Liver (tissue), 9 donors: Measurements from ENCODE around the gene RPP25L. TPM values are rescaled to one million over a fixed set of nuclear protein-coding genes. Genes with fewer than 3 reads are reported as not detected.

Experiments
- DNase-seq: peaks from one replicate; pipeline ENCODE4 v3.0.0-alpha.2; 2017; ENCODE audit warnings: low spot score
- H3K27ac ChIP-seq, 2 donors: one replicate each; pipeline ENCODE4 v1.7.0; 2013; ENCODE audit warnings: inconsistent platforms in 2 of 2, low read length in 2 of 2, control low read depth in 1 of 2, low read depth in 1 of 2, mild to moderate bottlenecking in 1 of 2
- H3K27me3 ChIP-seq, 4 donors: one replicate each; pipeline versions ENCODE4 v1.6.1 to v1.7.0; 2013; ENCODE audit warnings: low read length in 3 of 4, inconsistent platforms in 1 of 4, mild to moderate bottlenecking in 1 of 4, moderate library complexity in 1 of 4; ENCODE audit not compliant: control insufficient read depth in 4 of 4, insufficient read depth in 4 of 4
- H3K36me3 ChIP-seq, 4 donors: one replicate each; pipeline versions ENCODE4 v1.6.1 to v1.7.0; 2013; ENCODE audit warnings: low read length in 3 of 4, mild to moderate bottlenecking in 3 of 4, low read depth in 1 of 4, moderate library complexity in 1 of 4; ENCODE audit not compliant: control insufficient read depth in 4 of 4, insufficient read depth in 3 of 4
- H3K4me1 ChIP-seq, 4 donors: one replicate each; pipeline versions ENCODE4 v1.6.1 to v1.7.0; 2013; ENCODE audit warnings: low read length in 3 of 4, mild to moderate bottlenecking in 3 of 4, moderate library complexity in 1 of 4; ENCODE audit not compliant: control insufficient read depth in 4 of 4, insufficient read depth in 4 of 4
- H3K4me3 ChIP-seq, 3 donors: one replicate each; pipeline versions ENCODE4 v1.6.1 to v1.7.0; 2013; ENCODE audit warnings: low read length in 3 of 3, control low read depth in 1 of 3, low read depth in 1 of 3, mild to moderate bottlenecking in 1 of 3
- H3K9ac ChIP-seq, 2 donors: one replicate each; pipeline ENCODE4 v1.7.0; 2013; ENCODE audit warnings: low read length in 2 of 2, mild to moderate bottlenecking in 2 of 2, moderate library complexity in 2 of 2, control low read depth in 1 of 2, low read depth in 1 of 2
- H3K9me3 ChIP-seq, 4 donors: one replicate each; pipeline versions ENCODE4 v1.6.1 to v1.7.0; 2013; ENCODE audit warnings: low read length in 3 of 4; ENCODE audit not compliant: control insufficient read depth in 4 of 4
- ATF3 ChIP-seq: IDR thresholded peaks from 2 replicates; pipeline ENCODE4 v1.6.1; 2016; ENCODE audit warnings: antibody characterized with exemption
- EGR1 ChIP-seq, 2 donors: IDR thresholded peaks; 2 replicates each; pipeline ENCODE4 v1.6.1; 2016 to 2018; ENCODE audit warnings: antibody characterized with exemption in 2 of 2, low read depth in 2 of 2
- FOXA1 ChIP-seq: IDR thresholded peaks from 2 replicates; pipeline ENCODE4 v1.6.1; 2016; ENCODE audit warnings: antibody characterized with exemption
- FOXA2 ChIP-seq: IDR thresholded peaks from 2 replicates; pipeline ENCODE4 v1.6.1; 2016; ENCODE audit warnings: antibody characterized with exemption
- GABPA ChIP-seq, 2 donors: IDR thresholded peaks in 1 of 2; conservative IDR thresholded peaks in 1 of 2; 2 replicates each; pipeline ENCODE4 v1.6.1; 2016; ENCODE audit warnings: antibody characterized with exemption in 2 of 2, mild to moderate bottlenecking in 1 of 2, moderate library complexity in 1 of 2
- HNF4A ChIP-seq, 2 donors: conservative IDR thresholded peaks; 2 replicates each; pipeline ENCODE4 v1.6.1; 2016; ENCODE audit warnings: antibody characterized with exemption in 2 of 2, mild to moderate bottlenecking in 2 of 2
- HNF4G ChIP-seq: IDR thresholded peaks from 2 replicates; pipeline ENCODE4 v1.6.1; 2016; ENCODE audit warnings: antibody characterized with exemption
- JUND ChIP-seq, 2 donors: IDR thresholded peaks; 2 replicates each; pipeline ENCODE4 v1.6.1; 2016; ENCODE audit warnings: antibody characterized with exemption in 2 of 2
- NR2F2 ChIP-seq: IDR thresholded peaks from 2 replicates; pipeline ENCODE4 v1.6.1; 2016; ENCODE audit warnings: antibody characterized with exemption
- RAD21 ChIP-seq, 2 donors: IDR thresholded peaks; 2 replicates each; pipeline ENCODE4 v1.6.1; 2016; ENCODE audit warnings: antibody characterized with exemption in 2 of 2, mild to moderate bottlenecking in 2 of 2
- REST ChIP-seq: IDR thresholded peaks from 2 replicates; pipeline ENCODE4 v1.6.1; 2016; ENCODE audit warnings: antibody characterized with exemption, mild to moderate bottlenecking
- RXRA ChIP-seq, 2 donors: IDR thresholded peaks; 2 replicates each; pipeline ENCODE4 v1.6.1; 2017 to 2018; ENCODE audit warnings: antibody characterized with exemption in 2 of 2, mild to moderate bottlenecking in 1 of 2
- SP1 ChIP-seq: IDR thresholded peaks from 2 replicates; pipeline ENCODE4 v1.6.1; 2018; ENCODE audit warnings: antibody characterized with exemption, mild to moderate bottlenecking
- TAF1 ChIP-seq: conservative IDR thresholded peaks from 2 replicates; pipeline ENCODE4 v1.6.1; 2016; ENCODE audit warnings: antibody characterized with exemption, mild to moderate bottlenecking
- YY1 ChIP-seq: IDR thresholded peaks from 2 replicates; pipeline ENCODE4 v1.6.1; 2016; ENCODE audit warnings: antibody characterized with exemption, mild to moderate bottlenecking
- WGBS: extraction: QIAGEN DNeasy Blood & Tissue Kit; methylation state at CpG from one replicate; pipeline ENCODE4 v1.1.7; 2013; 5-methylcytosine and 5-hydroxymethylcytosine counted together
- polyA plus RNA-seq, 2 donors: library from polyadenylated mRNA; stranded (reverse) in 1 of 2; unstranded in 1 of 2; fragments of 200-250 nt in 1 of 2; fragments of >200 nt in 1 of 2; fragmentation: Nextera tagmentation in 1 of 2; extraction: Ambion mirVana in 1 of 2; gene quantifications; one replicate each; pipeline versions ENCODE4 v1.2.1 to v1.2.3, GENCODE V29; 2013 to 2015
- total RNA-seq, 2 donors: library from RNA; depleted of rRNA; stranded (reverse); fragments of >200 nt; gene quantifications; one replicate each; pipeline ENCODE4 v1.2.3, GENCODE V29; 2014
- TF ChIP-seq, protein P1 (sequence below): IDR thresholded peaks from 2 replicates; pipeline ENCODE4 v1.6.1; 2016; ENCODE audit warnings: antibody characterized with exemption
- TF ChIP-seq, protein P2 (sequence below): fragments of 150-350 bp; IDR thresholded peaks from 2 replicates; pipeline ENCODE4 v1.5.1; 2017; ENCODE audit warnings: improper control_type of control experiment, low read depth, low read length; ENCODE audit not compliant: missing input control
- donor health status: healthy.
- donor health status: healthy.
- donor health status: healthy.
- donor health status: healthy.
- donor health status: healthy.

Gene RPP25L
- total and polyA plus RNA-seq, 4 donors = 18.6 to 33.4 (median 24.2) TPM

DNA sequence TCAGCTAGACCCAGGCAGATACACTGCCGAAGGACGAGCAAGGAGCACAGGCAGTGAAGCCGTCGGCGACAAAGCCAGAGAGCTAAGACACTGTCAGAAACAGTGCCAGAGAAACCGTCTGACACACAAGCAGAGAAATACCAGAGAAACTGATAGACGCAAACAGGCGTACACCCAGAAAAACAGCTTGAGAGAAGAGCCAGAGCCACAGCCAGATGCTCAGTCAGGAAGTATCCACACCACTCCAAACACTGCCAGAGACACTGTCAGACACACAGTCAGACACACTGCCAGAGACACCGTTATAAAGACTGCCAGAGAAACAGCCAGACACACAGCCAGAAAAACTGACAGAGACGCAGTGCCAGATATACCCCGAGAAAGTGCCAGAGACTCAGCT lies 41.5 kb downstream of the RPP25L start:
- no peak overlapping the region for H3K27ac ChIP-seq
- TF ChIP-seq HNF4A (conservative IDR thresholded peaks at IDR 0.05) (no peak), NR2F2 (peak; percentile 18), ATF3 (no peak)
- no peaks in the 10 kb centered on the region for H3K27me3 ChIP-seq
- peaks cover 3 to 16% (median 13%) of the 10 kb centered on the region in 4 donors for H3K4me1 ChIP-seq
- H3K4me3 ChIP-seq = no peak overlapping the region
- no peaks in the 10 kb centered on the region for H3K9me3 ChIP-seq
- DNase-seq = no peak
- 81% methylated on average over 11 of the region's 11 CpGs for WGBS
- no peak overlapping the region for H3K9ac ChIP-seq
- no peaks in the 10 kb centered on the region for H3K36me3 ChIP-seq

- 90% methylated on average over 12 of the region's 12 CpGs for WGBS
- no peak overlapping the region for H3K9ac ChIP-seq
- peaks cover 0 to 4% (median 0%) of the 10 kb centered on the region in 4 donors for H3K36me3 ChIP-seq
- no peak overlapping the region for H3K27ac ChIP-seq
- H3K27me3 ChIP-seq = no peaks in the 10 kb centered on the region
- no peak for TF ChIP-seq REST
- TF ChIP-seq FOXA1 = no peak
- no peak for TF ChIP-seq EGR1 (IDR thresholded peaks at IDR 0.05; ENCODE audit: low read depth in 2 of 2)
- TF ChIP-seq SP1 = no peak
- no peak for TF ChIP-seq TAF1
- no peak for TF ChIP-seq RAD21 (IDR thresholded peaks at IDR 0.05)
- TF ChIP-seq RXRA (IDR thresholded peaks at IDR 0.05) = no peak
- TF ChIP-seq JUND (IDR thresholded peaks at IDR 0.05) = no peak
- H3K9me3 ChIP-seq = no peaks in the 10 kb centered on the region
- DNase-seq = no peak
- peaks cover 3 to 16% (median 13%) of the 10 kb centered on the region in 4 donors for H3K4me1 ChIP-seq
- no peak overlapping the region for H3K4me3 ChIP-seq
These were observed 43.1 kb downstream of the RPP25L start for GRCh38 chr9:34568774-34569173.

DNA sequence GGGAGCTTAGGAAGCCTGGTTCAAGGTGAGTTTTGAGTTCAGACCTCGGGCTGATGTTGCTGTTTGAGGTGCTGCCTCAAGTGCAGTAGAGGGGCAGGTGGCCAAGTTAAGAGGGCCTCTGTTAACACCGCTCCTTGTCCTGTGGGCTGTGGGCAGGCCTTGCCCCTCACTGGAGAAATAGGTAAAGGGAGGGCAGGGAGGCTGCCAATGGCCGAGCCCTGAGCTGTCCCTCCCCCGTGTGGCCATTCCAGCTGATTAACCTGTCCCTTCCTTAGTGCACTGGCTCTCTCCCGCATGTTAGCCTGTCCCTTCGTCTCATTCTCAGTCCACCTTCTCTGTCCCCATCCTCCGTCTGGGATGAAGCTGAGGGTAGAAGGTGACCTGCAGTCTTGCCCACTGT lies 43.8 kb downstream of the RPP25L start:
- Histone ChIP-seq H3K4me3 (no peak overlapping the region), H3K9ac (no peak overlapping the region), H3K4me1 (peaks cover 3 to 16% (median 13%) of the 10 kb centered on the region in 4 donors), H3K36me3 (peaks cover 0 to 4% (median 0%) of the 10 kb centered on the region in 4 donors), H3K9me3 (no peaks in the 10 kb centered on the region), H3K27ac (no peak overlapping the region), H3K27me3 (no peaks in the 10 kb centered on the region)
- WGBS = 93% methylated on average over 7 of the region's 7 CpGs
- no peak for DNase-seq
- TF ChIP-seq RXRA (IDR thresholded peaks at IDR 0.05) (no peak), GABPA (IDR thresholded peaks at IDR 0.05 in 1 of 2, conservative IDR thresholded peaks at IDR 0.05 in 1 of 2) (no peak), FOXA2 (no peak), HNF4G (no peak), SP1 (no peak), ATF3 (no peak), JUND (IDR thresholded peaks at IDR 0.05) (no peak), TAF1 (no peak), NR2F2 (no peak), EGR1 (IDR thresholded peaks at IDR 0.05; ENCODE audit: low read depth in 2 of 2) (no peak), YY1 (no peak), HNF4A (conservative IDR thresholded peaks at IDR 0.05) (no peak)
- TF ChIP-seq, protein P1, sequence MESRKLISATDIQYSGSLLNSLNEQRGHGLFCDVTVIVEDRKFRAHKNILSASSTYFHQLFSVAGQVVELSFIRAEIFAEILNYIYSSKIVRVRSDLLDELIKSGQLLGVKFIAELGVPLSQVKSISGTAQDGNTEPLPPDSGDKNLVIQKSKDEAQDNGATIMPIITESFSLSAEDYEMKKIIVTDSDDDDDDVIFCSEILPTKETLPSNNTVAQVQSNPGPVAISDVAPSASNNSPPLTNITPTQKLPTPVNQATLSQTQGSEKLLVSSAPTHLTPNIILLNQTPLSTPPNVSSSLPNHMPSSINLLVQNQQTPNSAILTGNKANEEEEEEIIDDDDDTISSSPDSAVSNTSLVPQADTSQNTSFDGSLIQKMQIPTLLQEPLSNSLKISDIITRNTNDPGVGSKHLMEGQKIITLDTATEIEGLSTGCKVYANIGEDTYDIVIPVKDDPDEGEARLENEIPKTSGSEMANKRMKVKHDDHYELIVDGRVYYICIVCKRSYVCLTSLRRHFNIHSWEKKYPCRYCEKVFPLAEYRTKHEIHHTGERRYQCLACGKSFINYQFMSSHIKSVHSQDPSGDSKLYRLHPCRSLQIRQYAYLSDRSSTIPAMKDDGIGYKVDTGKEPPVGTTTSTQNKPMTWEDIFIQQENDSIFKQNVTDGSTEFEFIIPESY = no peak
- TF ChIP-seq, protein P2, sequence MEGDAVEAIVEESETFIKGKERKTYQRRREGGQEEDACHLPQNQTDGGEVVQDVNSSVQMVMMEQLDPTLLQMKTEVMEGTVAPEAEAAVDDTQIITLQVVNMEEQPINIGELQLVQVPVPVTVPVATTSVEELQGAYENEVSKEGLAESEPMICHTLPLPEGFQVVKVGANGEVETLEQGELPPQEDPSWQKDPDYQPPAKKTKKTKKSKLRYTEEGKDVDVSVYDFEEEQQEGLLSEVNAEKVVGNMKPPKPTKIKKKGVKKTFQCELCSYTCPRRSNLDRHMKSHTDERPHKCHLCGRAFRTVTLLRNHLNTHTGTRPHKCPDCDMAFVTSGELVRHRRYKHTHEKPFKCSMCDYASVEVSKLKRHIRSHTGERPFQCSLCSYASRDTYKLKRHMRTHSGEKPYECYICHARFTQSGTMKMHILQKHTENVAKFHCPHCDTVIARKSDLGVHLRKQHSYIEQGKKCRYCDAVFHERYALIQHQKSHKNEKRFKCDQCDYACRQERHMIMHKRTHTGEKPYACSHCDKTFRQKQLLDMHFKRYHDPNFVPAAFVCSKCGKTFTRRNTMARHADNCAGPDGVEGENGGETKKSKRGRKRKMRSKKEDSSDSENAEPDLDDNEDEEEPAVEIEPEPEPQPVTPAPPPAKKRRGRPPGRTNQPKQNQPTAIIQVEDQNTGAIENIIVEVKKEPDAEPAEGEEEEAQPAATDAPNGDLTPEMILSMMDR = no peak
